SK-N-MC (cell line): ENCODE measurements around the gene C4orf51.

Source experiments
- EZH2 ChIP-seq: fragments of 200-600 bp; sonication (generic); IDR thresholded peaks from one replicate; pipeline ENCODE4 v1.6.1; 2017; ENCODE audit warnings: antibody characterized with exemption
- POLR2AphosphoS5 ChIP-seq: IDR thresholded peaks from 2 replicates; pipeline ENCODE4 v1.6.1; 2012; ENCODE audit warnings: mild to moderate bottlenecking, low read depth, low read length, borderline replicate concordance

DNA sequence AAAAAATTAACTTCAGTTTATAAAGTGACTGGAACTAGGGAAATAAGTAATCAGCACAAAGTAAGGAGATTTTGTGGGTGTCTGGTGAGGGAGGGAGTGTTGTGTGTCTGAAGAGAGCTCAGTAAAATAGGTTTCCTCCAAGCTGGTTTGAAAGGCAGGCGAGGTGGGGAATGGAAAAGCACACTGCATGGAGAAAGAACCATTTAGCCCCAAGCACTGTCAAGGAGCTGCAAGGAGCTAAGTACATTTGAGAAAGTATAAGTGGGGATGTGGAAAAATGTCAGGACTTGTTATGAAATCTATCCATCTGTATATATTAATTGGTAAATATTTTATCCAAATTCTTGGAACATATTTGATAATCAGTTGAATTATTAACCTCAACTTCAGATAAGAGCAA, 956 bp downstream of the C4orf51 start:
- no peak for TF ChIP-seq POLR2AphosphoS5
- no peak for TF ChIP-seq EZH2
